Measurements from ENCODE around the gene B3GNT8. TPM values are rescaled to one million over a fixed set of nuclear protein-coding genes. Genes with fewer than 3 reads are reported as not detected.

The B3GNT8 gene
- polyA plus RNA-seq, 1 donor from 2014 or later = 0.59 TPM

- H3K27me3 Mint-ChIP-seq = no peaks in the 10 kb centered on the region
- peaks cover 0 to 9% (median 7%) of the 10 kb centered on the region in 3 donors for H3K4me1 Mint-ChIP-seq
- H3K36me3 Mint-ChIP-seq = peaks cover 2% of the 10 kb centered on the region
- peak overlapping the region in 1 of 3 donors; percentile 62 for H3K27ac Mint-ChIP-seq
- peak overlapping the region in 2 of 4 donors; percentile 74 to 87 for H3K4me3 Mint-ChIP-seq
- no peaks in the 10 kb centered on the region for H3K9me3 Mint-ChIP-seq
Measured at GRCh38 chr19:41427647-41428480, 690 bp upstream of the B3GNT8 start.

GRCh38 chr19:41426116-41426841 lies 895 bp downstream of the B3GNT8 start:
- Mint-ChIP-seq H3K27ac (no peak overlapping the region), H3K27me3 (no peaks in the 10 kb centered on the region), H3K4me1 (peaks cover 0 to 9% (median 7%) of the 10 kb centered on the region in 3 donors), H3K9me3 (no peaks in the 10 kb centered on the region), H3K4me3 (no peak overlapping the region), H3K36me3 (peaks cover 4% of the 10 kb centered on the region)

GRCh38 chr19:41425174-41426115 lies 1.7 kb downstream of the B3GNT8 start:
- Mint-ChIP-seq H3K27me3 (no peaks in the 10 kb centered on the region), H3K9me3 (no peaks in the 10 kb centered on the region), H3K4me3 (peak overlapping the region in 1 of 4 donors; percentile 17), H3K4me1 (peaks cover 0 to 8% (median 7%) of the 10 kb centered on the region in 3 donors), H3K27ac (no peak overlapping the region), H3K36me3 (peaks cover 6% of the 10 kb centered on the region)

- H3K27ac Mint-ChIP-seq = no peak overlapping the region
- H3K9me3 Mint-ChIP-seq = no peaks in the 10 kb centered on the region
- H3K27me3 Mint-ChIP-seq = no peaks in the 10 kb centered on the region
- peaks cover 0 to 10% (median 7%) of the 10 kb centered on the region in 3 donors for H3K4me1 Mint-ChIP-seq
- H3K4me3 Mint-ChIP-seq = peak overlapping the region in 1 of 4 donors; percentile 17
- H3K36me3 Mint-ChIP-seq = peaks cover 6% of the 10 kb centered on the region
Measured at GRCh38 chr19:41424335-41425173, 2.6 kb downstream of the B3GNT8 start.

DNA sequence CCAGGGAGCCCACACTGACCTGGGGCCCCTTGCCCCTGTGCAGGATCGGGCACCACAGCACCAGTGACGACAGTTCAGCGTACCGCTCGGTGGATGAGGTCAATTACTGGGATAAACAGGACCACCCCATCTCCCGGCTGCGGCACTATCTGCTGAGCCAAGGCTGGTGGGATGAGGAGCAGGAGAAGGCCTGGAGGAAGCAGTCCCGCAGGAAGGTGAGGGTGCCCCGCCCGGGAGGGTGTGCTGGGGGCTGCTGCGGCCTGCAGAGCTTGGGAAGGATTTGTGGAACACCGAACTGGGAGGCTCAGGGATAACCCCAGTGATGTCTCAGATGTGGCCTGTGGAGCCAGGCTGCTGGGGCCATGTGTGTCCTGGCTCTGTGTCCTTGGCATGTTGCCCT lies 4.2 kb downstream of the B3GNT8 start:
- Mint-ChIP-seq H3K4me3 (no peak overlapping the region), H3K9me3 (no peaks in the 10 kb centered on the region), H3K27ac (no peak overlapping the region)

DNA sequence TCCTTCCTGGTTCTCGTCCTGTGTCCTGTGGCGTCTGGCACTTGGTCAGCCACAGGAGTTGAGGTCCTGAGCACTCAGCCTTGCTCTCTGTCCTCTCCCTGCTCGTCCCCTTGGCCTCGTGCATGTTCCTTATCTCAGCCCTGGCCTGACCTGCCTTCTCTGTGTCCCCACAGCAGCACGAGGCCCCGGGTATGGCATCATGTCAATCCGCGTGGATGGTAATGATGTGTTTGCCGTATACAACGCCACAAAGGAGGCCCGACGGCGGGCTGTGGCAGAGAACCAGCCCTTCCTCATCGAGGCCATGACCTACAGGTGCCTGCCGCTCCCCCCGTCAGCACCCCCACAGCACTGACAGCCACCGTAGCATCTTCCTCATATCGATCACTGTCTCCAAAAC lies 4.7 kb downstream of the B3GNT8 start:
- peak overlapping the region in 1 of 3 donors; percentile 18 for H3K27ac Mint-ChIP-seq
- no peak overlapping the region for H3K4me3 Mint-ChIP-seq

More for the DNA sequence above, 4.2 kb downstream of the B3GNT8 start:
- Mint-ChIP-seq H3K27me3 (no peaks in the 10 kb centered on the region), H3K4me1 (peaks cover 0 to 9% (median 5%) of the 10 kb centered on the region in 3 donors), H3K36me3 (peaks cover 6% of the 10 kb centered on the region)

GRCh38 chr19:41421973-41422372 lies 5.2 kb downstream of the B3GNT8 start:
- H3K27me3 Mint-ChIP-seq = no peaks in the 10 kb centered on the region
- H3K36me3 Mint-ChIP-seq = peaks cover 6% of the 10 kb centered on the region
- H3K4me1 Mint-ChIP-seq = peaks cover 0 to 6% (median 1%) of the 10 kb centered on the region in 3 donors
- H3K27ac Mint-ChIP-seq = peak overlapping the region in 1 of 3 donors; percentile 18
- H3K4me3 Mint-ChIP-seq = no peak overlapping the region
- H3K9me3 Mint-ChIP-seq = no peaks in the 10 kb centered on the region

More for the DNA sequence above, 4.7 kb downstream of the B3GNT8 start:
- Mint-ChIP-seq H3K9me3 (no peaks in the 10 kb centered on the region), H3K36me3 (peaks cover 6% of the 10 kb centered on the region), H3K27me3 (no peaks in the 10 kb centered on the region), H3K4me1 (peaks cover 0 to 6% (median 1%) of the 10 kb centered on the region in 3 donors)

GRCh38 chr19:41421314-41421713 lies 5.9 kb downstream of the B3GNT8 start:
- no peak overlapping the region for H3K27ac Mint-ChIP-seq
- peaks cover 0 to 3% (median under 1%) of the 10 kb centered on the region in 3 donors for H3K4me1 Mint-ChIP-seq

DNA sequence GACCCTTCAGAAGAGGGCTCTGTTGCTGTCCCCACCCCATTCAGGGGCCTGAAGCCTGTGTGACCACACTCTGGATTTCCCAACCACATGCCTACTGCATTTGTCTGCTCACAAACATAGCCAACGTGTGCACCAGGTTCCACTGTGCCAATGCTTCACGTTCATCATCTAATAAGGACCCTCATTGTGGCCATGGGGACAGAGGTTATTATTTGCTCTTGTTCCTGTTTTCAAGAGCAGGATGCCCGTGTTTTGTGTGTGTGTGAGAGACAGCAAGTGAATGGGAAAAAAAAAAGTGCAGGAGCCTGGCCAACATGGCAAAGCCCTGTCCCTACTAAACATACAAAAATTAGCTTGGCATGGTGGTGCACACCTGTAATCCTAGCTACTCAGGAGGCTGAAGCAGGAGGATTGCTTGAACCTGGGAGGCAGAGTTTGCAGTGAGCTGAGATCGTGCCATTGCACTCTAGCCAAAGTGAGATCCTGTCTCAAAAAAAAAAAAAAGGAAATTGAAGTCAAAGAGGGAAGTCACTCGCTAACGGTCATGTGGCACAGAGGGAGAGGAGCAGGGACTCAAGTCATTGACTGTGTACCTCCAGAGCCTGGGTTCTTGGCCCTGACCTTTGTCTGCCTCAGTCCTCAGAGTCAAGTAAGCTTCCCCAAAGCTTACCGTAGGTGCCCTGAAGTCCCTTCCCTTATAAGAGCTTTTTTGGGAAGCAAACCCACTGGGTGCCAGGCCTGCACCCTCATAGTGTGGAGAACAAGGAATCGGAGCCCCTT lies 6.9 kb downstream of the B3GNT8 start:
- H3K27me3 Mint-ChIP-seq = no peaks in the 10 kb centered on the region
- H3K4me1 Mint-ChIP-seq = peaks cover 0 to 3% (median 1%) of the 10 kb centered on the region in 3 donors
- H3K36me3 Mint-ChIP-seq = peaks cover 4% of the 10 kb centered on the region
- no peaks in the 10 kb centered on the region for H3K9me3 Mint-ChIP-seq
- H3K27ac Mint-ChIP-seq = no peak overlapping the region
- no peak overlapping the region for H3K4me3 Mint-ChIP-seq

More at GRCh38 chr19:41421314-41421713, 5.9 kb downstream of the B3GNT8 start:
- Mint-ChIP-seq H3K9me3 (no peaks in the 10 kb centered on the region), H3K4me3 (no peak overlapping the region), H3K36me3 (peaks cover 6% of the 10 kb centered on the region), H3K27me3 (no peaks in the 10 kb centered on the region)

DNA sequence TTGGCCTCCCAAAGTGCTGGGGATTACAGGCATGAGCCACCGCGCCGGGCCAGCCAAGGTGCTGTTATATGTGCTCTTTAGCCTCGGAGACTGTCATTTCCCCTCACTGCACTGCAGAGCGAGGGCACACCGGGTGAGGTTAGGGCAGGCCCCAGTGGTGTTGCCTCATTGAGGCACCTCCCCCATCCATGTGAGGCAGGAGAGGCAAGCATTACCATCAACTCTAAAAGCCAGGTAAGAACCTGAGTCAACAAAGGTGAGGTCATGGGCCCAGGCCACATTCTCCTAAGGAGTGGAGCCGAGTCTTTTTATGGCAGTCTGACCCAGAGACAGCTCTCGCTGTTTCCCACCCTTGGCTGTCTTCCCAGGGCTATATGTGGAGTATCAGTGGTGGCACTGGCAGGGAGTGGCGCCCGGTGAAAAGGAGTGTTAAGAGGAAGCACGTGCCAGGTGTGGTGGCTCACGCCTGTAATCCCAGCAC lies 10.9 kb downstream of the B3GNT8 start:
- H3K36me3 Mint-ChIP-seq = peaks cover 8% of the 10 kb centered on the region
- no peaks in the 10 kb centered on the region for H3K27me3 Mint-ChIP-seq
- no peaks in the 10 kb centered on the region for H3K9me3 Mint-ChIP-seq
- peaks cover 0 to 5% (median 1%) of the 10 kb centered on the region in 3 donors for H3K4me1 Mint-ChIP-seq
- H3K27ac Mint-ChIP-seq = no peak overlapping the region
- no peak overlapping the region for H3K4me3 Mint-ChIP-seq

- H3K27ac Mint-ChIP-seq = no peak overlapping the region
- H3K4me1 Mint-ChIP-seq = peaks cover 0 to 4% (median 1%) of the 10 kb centered on the region in 3 donors
- no peaks in the 10 kb centered on the region for H3K9me3 Mint-ChIP-seq
- no peak overlapping the region for H3K4me3 Mint-ChIP-seq
- peaks cover 6% of the 10 kb centered on the region for H3K36me3 Mint-ChIP-seq
- H3K27me3 Mint-ChIP-seq = no peaks in the 10 kb centered on the region
Measured at GRCh38 chr19:41415154-41415571, 12.0 kb downstream of the B3GNT8 start.

DNA sequence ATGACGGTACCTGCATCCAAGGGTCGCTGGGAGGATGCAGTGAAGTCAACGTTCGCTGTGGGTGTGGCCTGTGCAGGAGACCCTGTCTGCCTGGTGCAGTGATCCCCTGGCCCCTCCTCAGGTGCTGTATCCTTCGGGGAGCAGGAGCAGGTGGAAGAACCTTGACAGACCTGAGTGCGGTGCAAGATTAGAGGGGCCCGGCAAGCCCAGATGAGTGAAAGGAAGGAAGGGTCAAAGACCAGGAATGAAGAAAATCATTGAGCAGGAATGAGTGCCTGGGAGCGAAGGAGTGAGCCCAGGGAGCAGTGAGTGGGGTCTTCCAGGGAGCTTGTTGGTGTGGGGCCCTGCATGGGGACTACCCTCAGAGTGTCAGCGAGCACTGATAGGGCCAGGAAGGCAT lies 12.7 kb downstream of the B3GNT8 start:
- H3K27ac Mint-ChIP-seq = no peak overlapping the region
- no peaks in the 10 kb centered on the region for H3K9me3 Mint-ChIP-seq

DNA sequence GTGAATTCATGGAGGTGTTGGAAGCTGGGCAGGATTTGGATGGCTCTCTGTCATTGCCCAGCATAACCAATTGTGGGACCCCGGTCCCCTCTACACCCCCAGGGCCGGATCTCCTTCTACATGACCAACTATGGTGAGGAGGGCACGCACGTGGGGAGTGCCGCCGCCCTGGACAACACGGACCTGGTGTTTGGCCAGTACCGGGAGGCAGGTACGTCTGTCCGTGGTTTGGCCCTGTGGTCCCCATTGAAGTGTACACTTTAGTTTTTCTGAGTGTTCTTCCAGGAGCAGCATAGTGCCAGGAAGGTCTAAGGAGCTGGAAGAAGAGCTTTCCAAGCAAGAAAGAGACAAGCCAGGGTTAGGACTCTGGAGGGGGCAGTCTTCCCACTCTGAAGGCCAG lies 13.2 kb downstream of the B3GNT8 start:
- Mint-ChIP-seq H3K27me3 (no peaks in the 10 kb centered on the region), H3K4me1 (peaks cover 8 to 10% (median 9%) of the 10 kb centered on the region in 3 donors), H3K4me3 (no peak overlapping the region), H3K9me3 (no peaks in the 10 kb centered on the region), H3K27ac (no peak overlapping the region), H3K36me3 (peaks cover 6% of the 10 kb centered on the region)

More for the DNA sequence above, 12.7 kb downstream of the B3GNT8 start:
- H3K4me3 Mint-ChIP-seq = no peak overlapping the region
- H3K27me3 Mint-ChIP-seq = no peaks in the 10 kb centered on the region
- peaks cover 6% of the 10 kb centered on the region for H3K36me3 Mint-ChIP-seq
- H3K4me1 Mint-ChIP-seq = peaks cover 3 to 8% (median 5%) of the 10 kb centered on the region in 3 donors

Data from IgD-negative memory B cell (primary cell).